B cell (primary cell): ENCODE data around the gene DYRK1A.

Source experiments
- CTCF ChIP-seq: fragments of 200-600 bp; IDR thresholded peaks from one replicate; pipeline ENCODE4 v1.8.0; 2022; ENCODE audit warnings: antibody characterized with exemption, mild to moderate bottlenecking
- EZH2 ChIP-seq: IDR thresholded peaks from 2 replicates; pipeline ENCODE4 v1.6.1; 2012; ENCODE audit warnings: borderline replicate concordance, low read depth, mild to moderate bottlenecking, moderate library complexity, low read length; ENCODE audit not compliant: insufficient read depth, poor library complexity, severe bottlenecking

- TF ChIP-seq EZH2 = no peak
- no peak for TF ChIP-seq CTCF
Measured at GRCh38 chr21:37548521-37548981, 182.0 kb downstream of the DYRK1A start.
